GM23338 (cell line): ENCODE data around the gene TNNI3K. TPM values are rescaled to one million over a fixed set of nuclear protein-coding genes. Genes with fewer than 3 reads are reported as not detected.

Source experiments
- ATAC-seq: fragments of 200-7000 bp; cut with Tn5 transposase; 3 replicates; pipeline ENCODE4 v1.9.1; 2020
- DNase-seq: peaks from one replicate; pipeline ENCODE4 v3.0.0-alpha.2; 2015; ENCODE audit warnings: low spot score
- H2AFZ ChIP-seq: fragments of 200-600 bp; sonication (generic); 2 replicates; pipeline ENCODE4 v1.8.0; 2016; ENCODE audit warnings: antibody characterized with exemption, mild to moderate bottlenecking, moderate library complexity
- H3F3A ChIP-seq: fragments of 200-600 bp; sonication (generic); replicated peaks from 2 replicates; pipeline ENCODE4 v1.8.0; 2017; ENCODE audit warnings: antibody characterized with exemption, mixed run types, low read depth
- H3K27ac ChIP-seq: fragments of 200-600 bp; sonication (generic); 2 replicates; pipeline ENCODE4 v1.6.1; 2016; ENCODE audit warnings: low read depth
- H3K27me3 ChIP-seq: fragments of 200-600 bp; sonication (generic); 2 replicates; pipeline ENCODE4 v1.8.0; 2016; ENCODE audit warnings: mild to moderate bottlenecking, mixed run types, moderate library complexity; ENCODE audit not compliant: insufficient read depth
- H3K36me3 ChIP-seq: fragments of 200-600 bp; sonication (generic); 2 replicates; pipeline ENCODE4 v1.8.0; 2016; ENCODE audit warnings: mild to moderate bottlenecking; ENCODE audit not compliant: insufficient read depth
- H3K4me1 ChIP-seq: fragments of 200-600 bp; sonication (generic); 2 replicates; pipeline ENCODE4 v1.8.0; 2016; ENCODE audit warnings: mild to moderate bottlenecking, moderate library complexity; ENCODE audit not compliant: insufficient read depth
- H3K4me2 ChIP-seq: fragments of 200-600 bp; sonication (generic); 2 replicates; pipeline ENCODE4 v1.7.1; 2017; ENCODE audit warnings: mixed run types
- H3K4me3 ChIP-seq: fragments of 200-600 bp; sonication (generic); 2 replicates; pipeline ENCODE4 v1.6.1; 2016; ENCODE audit warnings: mixed run types
- H3K79me2 ChIP-seq: fragments of 200-600 bp; sonication (generic); replicated peaks from 2 replicates; pipeline ENCODE4 v1.8.0; 2017; ENCODE audit warnings: mild to moderate bottlenecking; ENCODE audit not compliant: insufficient read depth
- H3K9me2 ChIP-seq: fragments of 200-600 bp; sonication (generic); 2 replicates; pipeline ENCODE4 v1.8.0; 2017; ENCODE audit not compliant: insufficient read depth
- H4K20me1 ChIP-seq: fragments of 200-600 bp; sonication (generic); replicated peaks from 2 replicates; pipeline ENCODE4 v1.8.0; 2017; ENCODE audit warnings: mild to moderate bottlenecking; ENCODE audit not compliant: insufficient read depth
- H3K27ac Mint-ChIP-seq: 2 replicates; pipeline ENCODE4 v1.8.0; 2020; ENCODE audit warnings: inconsistent platforms, mild to moderate bottlenecking, moderate library complexity, mixed read lengths
- H3K27me3 Mint-ChIP-seq: 3 replicates; pipeline ENCODE4 v1.8.0; 2022; ENCODE audit warnings: low read depth, mild to moderate bottlenecking, moderate library complexity, mixed read lengths, inconsistent platforms; ENCODE audit not compliant: insufficient read depth, poor library complexity
- H3K36me3 Mint-ChIP-seq: 3 replicates; pipeline ENCODE4 v1.8.0; 2021; ENCODE audit warnings: low read depth, mild to moderate bottlenecking, inconsistent platforms, moderate library complexity, mixed read lengths
- H3K4me1 Mint-ChIP-seq: 3 replicates; pipeline ENCODE4 v1.8.0; 2020; ENCODE audit warnings: mild to moderate bottlenecking, inconsistent platforms, mixed read lengths
- H3K4me3 Mint-ChIP-seq: 3 replicates; pipeline ENCODE4 v1.8.0; 2021; ENCODE audit warnings: moderate library complexity, mild to moderate bottlenecking, inconsistent platforms, mixed read lengths
- H3K9me3 Mint-ChIP-seq: 3 replicates; pipeline ENCODE4 v1.8.0; 2020; ENCODE audit warnings: moderate library complexity, mild to moderate bottlenecking, inconsistent platforms, mixed read lengths
- CTCF ChIP-seq, 2 experiments: fragments of 200-600 bp in 1 of 2; sonication (generic) in 1 of 2; conservative IDR thresholded peaks; 2 replicates each; pipeline versions ENCODE4 v1.5.1 to v1.6.1; 2016 to 2017; ENCODE audit warnings: antibody characterized with exemption in 2 of 2, low read depth in 2 of 2, mild to moderate bottlenecking in 2 of 2, moderate library complexity in 1 of 2
- ETS1 ChIP-seq: IDR thresholded peaks from 2 replicates; pipeline ENCODE4 v1.6.1; 2016; ENCODE audit warnings: antibody characterized with exemption
- EZH2 ChIP-seq: fragments of 200-600 bp; sonication (generic); IDR thresholded peaks from one replicate; pipeline ENCODE4 v1.8.0; 2017; ENCODE audit warnings: antibody characterized with exemption, mild to moderate bottlenecking, low read depth; ENCODE audit not compliant: unreplicated experiment
- EZH2phosphoT487 ChIP-seq: fragments of 200-600 bp; sonication (generic); IDR thresholded peaks from one replicate; pipeline ENCODE4 v1.8.1; 2018; ENCODE audit warnings: antibody characterized with exemption; ENCODE audit not compliant: unreplicated experiment
- JUNB ChIP-seq: IDR thresholded peaks from one replicate; pipeline ENCODE4 v1.6.1; 2016; ENCODE audit warnings: antibody characterized with exemption; ENCODE audit not compliant: unreplicated experiment
- POLR2AphosphoS5 ChIP-seq: IDR thresholded peaks from 2 replicates; pipeline ENCODE4 v1.6.1; 2016; ENCODE audit warnings: antibody characterized with exemption, low read depth
- REST ChIP-seq: IDR thresholded peaks from one replicate; pipeline ENCODE4 v1.6.1; 2018; ENCODE audit warnings: antibody characterized with exemption; ENCODE audit not compliant: unreplicated experiment
- STAT1 ChIP-seq: IDR thresholded peaks from one replicate; pipeline ENCODE4 v1.6.1; 2016; ENCODE audit warnings: antibody characterized with exemption; ENCODE audit not compliant: unreplicated experiment
- ZNF331 ChIP-seq: fragments of 250-450 bp; sonication (Bioruptor Pico); IDR thresholded peaks from 2 replicates; pipeline ENCODE4 v1.5.0; 2020; ENCODE audit warnings: low read depth, mild to moderate bottlenecking, moderate library complexity
- polyA plus RNA-seq: library from polyadenylated mRNA; unstranded; fragments of >200 nt; fragmentation: Nextera tagmentation; extraction: Ambion mirVana; gene quantifications from 2 replicates; pipeline ENCODE4 v1.2.1, GENCODE V29; 2016
- total RNA-seq: library from RNA; depleted of rRNA; stranded (reverse); fragments of >200 nt; shearing (Covaris generic); gene quantifications from 2 replicates; pipeline ENCODE4 v1.2.3, GENCODE V29; 2014

Gene TNNI3K
- total and polyA plus RNA-seq, 2 experiments from 2014 or later, result not detected

- Histone ChIP-seq H3K27me3 (no peaks in the 10 kb centered on the region), H3K4me2 (no peak within 1 kb of the TSS), H3K4me3 (no peak within 1 kb of the TSS), H3F3A (no peaks in the 10 kb centered on the region), H3K27ac (no peak within 1 kb of the TSS), H4K20me1 (no peaks in the 10 kb centered on the region), H2AFZ (no peak within 1 kb of the TSS; the same call in 1 of the 2 replicates), H3K79me2 (no peaks in the 10 kb centered on the region), H3K9me2 (no peaks in the 10 kb centered on the region), H3K36me3 (no peaks in the 10 kb centered on the region), H3K4me1 (peaks cover 8% of the 10 kb centered on the region)
- Mint-ChIP-seq H3K36me3 (no peaks in the 10 kb centered on the region), H3K27me3 (no peaks in the 10 kb centered on the region), H3K4me3 (no peak within 1 kb of the TSS), H3K4me1 (peaks cover 8% of the 10 kb centered on the region; the same call in 2 of the 3 replicates), H3K27ac (no peak within 1 kb of the TSS), H3K9me3 (no peaks in the 10 kb centered on the region)
- no peak for DNase-seq
- TF ChIP-seq REST (no peak), CTCF (conservative IDR thresholded peaks at IDR 0.05; ENCODE audit: low read depth in 2 of 2) (peak in 1 of 2 experiments; percentile 25; a peak in 2 of 4 replicates)
- no peak for ATAC-seq
Measured at GRCh38 chr1:74512170-74512915, 277.2 kb downstream of the TNNI3K start, which contains the start of gene LRRC53. TSS of gene LRRC53 (minus strand) at chr1:74512611. CDS start at chr1:74483349, 29,262 bp downstream.

GRCh38 chr1:74513411-74514300 lies 278.5 kb downstream of the TNNI3K start:
- Mint-ChIP-seq H3K9me3 (no peaks in the 10 kb centered on the region), H3K4me1 (peaks cover 4% of the 10 kb centered on the region; the same call in 2 of the 3 replicates), H3K36me3 (no peaks in the 10 kb centered on the region), H3K27ac (no peak overlapping the region), H3K4me3 (no peak overlapping the region), H3K27me3 (no peaks in the 10 kb centered on the region)
- H3K4me3 ChIP-seq, result no peak overlapping the region
- TF ChIP-seq ETS1 (no peak), JUNB (no peak), EZH2phosphoT487 (no peak), POLR2AphosphoS5 (no peak), REST (no peak), STAT1 (no peak), ZNF331 (no peak), EZH2 (no peak)
- ATAC-seq, result no peak
- H3K4me1 ChIP-seq, result peaks cover 3% of the 10 kb centered on the region
- H3K27me3 ChIP-seq, result no peaks in the 10 kb centered on the region
- no peaks in the 10 kb centered on the region for H4K20me1 ChIP-seq
- no peaks in the 10 kb centered on the region for H3K9me2 ChIP-seq
- no peak for DNase-seq
- no peak overlapping the region for H3K27ac ChIP-seq
- H3K79me2 ChIP-seq, result no peaks in the 10 kb centered on the region
- H3K36me3 ChIP-seq, result no peaks in the 10 kb centered on the region
- no peak overlapping the region; the same call in 1 of the 2 replicates for H2AFZ ChIP-seq
- no peak overlapping the region for H3K4me2 ChIP-seq
- no peaks in the 10 kb centered on the region for H3F3A ChIP-seq
